HG03575 (cell line): ENCODE results near the gene ANKMY2.
"Not testable (repeated sequence)": the region's sequence is repeated elsewhere in the genome, so short reads cannot be mapped to it uniquely, and the experiment has no call there.

Source experiments
- ATAC-seq: cut with Tn5 transposase; IDR thresholded peaks from one replicate; pipeline ENCODE4 v1.9.1; 2021; ENCODE audit not compliant: unreplicated experiment, insufficient number of reproducible peaks, low FRiP score; ENCODE audit errors: extremely low read depth

Gene ANKMY2

GRCh38 chr7:16660702-16661464, 15.3 kb upstream of the ANKMY2 start:
- ATAC-seq = no peak

GRCh38 chr7:16659854-16660497, 14.4 kb upstream of the ANKMY2 start:
- not testable (repeated sequence) for ATAC-seq

- ATAC-seq = no peak
These were observed 12.2 kb upstream of the ANKMY2 start for GRCh38 chr7:16657656-16658279.

GRCh38 chr7:16656141-16656540, 10.6 kb upstream of the ANKMY2 start:
- no peak for ATAC-seq

- ATAC-seq = no peak
These were observed 9.8 kb upstream of the ANKMY2 start for GRCh38 chr7:16655394-16655793.

- ATAC-seq = no peak
These were observed 7.3 kb upstream of the ANKMY2 start for GRCh38 chr7:16652888-16653287.

- ATAC-seq = no peak
These were observed 6.7 kb upstream of the ANKMY2 start for GRCh38 chr7:16652240-16652583.

- ATAC-seq = no peak
These were observed 6.1 kb upstream of the ANKMY2 start for GRCh38 chr7:16651396-16652239.

GRCh38 chr7:16650266-16650665, 4.7 kb upstream of the ANKMY2 start:
- no peak for ATAC-seq

- ATAC-seq = no peak
These were observed 3.6 kb upstream of the ANKMY2 start for GRCh38 chr7:16649196-16649595.

GRCh38 chr7:16648551-16648950, 3.0 kb upstream of the ANKMY2 start:
- ATAC-seq = no peak

- ATAC-seq = no peak
These were observed 1.9 kb upstream of the ANKMY2 start for GRCh38 chr7:16647435-16647960.

GRCh38 chr7:16646472-16647072, 1.0 kb upstream of the ANKMY2 start:
- ATAC-seq = no peak

GRCh38 chr7:16644636-16645592, 640 bp downstream of the ANKMY2 start:
- no peak for ATAC-seq

GRCh38 chr7:16644157-16644556, 1.4 kb downstream of the ANKMY2 start:
- ATAC-seq = no peak

GRCh38 chr7:16638282-16639280, 7.0 kb downstream of the ANKMY2 start:
- no peak for ATAC-seq

- no peak for ATAC-seq
These were observed 8.2 kb downstream of the ANKMY2 start for GRCh38 chr7:16637379-16637778.
